A549 treated with AZD2906 at 1 μM for 4 hours (cell line): ENCODE measurements around the gene EXO1. TPM values are rescaled to one million over a fixed set of nuclear protein-coding genes. Genes with fewer than 3 reads are reported as not detected.

Experiments used
- total RNA-seq: library from RNA; stranded (reverse); fragments of 200-300 nt; extraction: Qiagen RNA extraction; gene quantifications from 5 replicates; pipeline ENCODE4 v1.2.3, GENCODE V29; 2022

Gene EXO1
- 18.9 to 30.5 TPM (median 21.0 TPM) in 5 replicates for total RNA-seq

DNA sequence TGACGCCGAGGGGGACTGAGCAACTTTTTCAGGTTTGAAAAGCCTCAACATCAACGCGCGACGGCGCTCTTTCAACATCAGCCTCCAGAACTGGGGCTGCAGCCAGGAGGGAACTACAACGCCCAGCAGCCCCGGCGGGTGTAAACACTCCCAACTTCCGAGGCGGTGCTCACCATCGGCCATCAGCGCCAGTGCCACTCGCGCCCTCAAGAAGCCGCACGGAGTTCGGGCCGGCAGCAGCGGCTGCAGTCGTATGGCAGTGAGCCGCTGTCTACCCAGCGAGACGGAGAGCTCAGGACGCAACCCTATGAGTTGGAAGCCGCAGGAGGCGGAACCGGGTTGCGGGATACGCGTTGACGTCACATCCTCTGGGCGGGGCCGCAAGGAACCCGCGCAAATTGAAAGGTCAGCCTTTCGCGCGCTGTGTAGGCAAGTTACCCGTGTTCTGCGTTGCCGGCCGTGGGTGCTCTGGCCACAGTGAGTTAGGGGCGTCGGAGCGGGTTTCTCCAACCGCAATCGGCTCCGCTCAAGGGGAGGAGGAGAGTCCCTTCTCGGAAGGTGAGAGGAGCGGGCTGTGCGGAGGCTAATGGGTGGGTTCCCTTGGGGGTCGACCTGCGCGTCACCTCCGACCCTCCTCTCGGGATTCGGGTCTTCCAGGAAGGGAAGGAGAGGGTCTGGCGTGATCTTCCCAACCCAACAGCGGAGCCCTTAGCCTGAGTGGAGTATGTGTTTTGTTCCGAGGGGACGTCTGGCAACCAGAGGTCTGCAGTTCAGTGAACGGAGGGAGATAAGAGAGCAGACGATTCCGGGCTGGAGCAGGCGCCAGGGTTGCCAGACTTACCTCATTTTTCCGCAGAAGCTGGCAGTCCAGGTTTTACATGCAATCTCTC is at the start of gene EXO1:
EXO1 (plus strand) TSS at position 409 of the 890 bp plus-strand sequence. CDS start 2,222 bp downstream, outside the sequence.

Other genes with a start within 250 kb of the EXO1 start
- gene CHML, start 207.8 kb upstream of the EXO1 start, total RNA-seq, result 7.8 to 9.4 TPM (median 8.3 TPM) in 5 replicates
- gene OPN3, start 207.8 kb upstream of the EXO1 start, total RNA-seq, result 54.6 to 68.0 TPM (median 60.3 TPM) in 5 replicates
- not detected in 5 replicates for gene WDR64, start 195.9 kb upstream of the EXO1 start, total RNA-seq
- gene BECN2, start 109.6 kb downstream of the EXO1 start, total RNA-seq, result not detected in 5 replicates
- 0.12 to 0.18 TPM (median 0.14 TPM) in 4 of 5 replicates, not detected in the other for gene MAP1LC3C, start 150.9 kb downstream of the EXO1 start, total RNA-seq